Progenitor cell of endocrine pancreas (in vitro differentiated cells): ENCODE results near the gene DHX16. TPM values are rescaled to one million over a fixed set of nuclear protein-coding genes. Genes with fewer than 3 reads are reported as not detected.

Experiments used
- DNase-seq: peaks from one replicate; pipeline ENCODE4 v3.0.0; 2021; ENCODE audit warnings: low spot score; ENCODE audit not compliant: unreplicated experiment
- H3K27ac Mint-ChIP-seq: 2 replicates; pipeline ENCODE4 v1.8.0; 2021; ENCODE audit warnings: mild to moderate bottlenecking, moderate library complexity, mixed read lengths
- H3K27me3 Mint-ChIP-seq: 2 replicates; pipeline ENCODE4 v1.8.0; 2021; ENCODE audit warnings: mixed read lengths
- H3K36me3 Mint-ChIP-seq: 2 replicates; pipeline ENCODE4 v1.8.0; 2022; ENCODE audit warnings: mixed read lengths; ENCODE audit not compliant: insufficient read depth
- H3K4me1 Mint-ChIP-seq: 2 replicates; pipeline ENCODE4 v1.8.0; 2021; ENCODE audit warnings: low read depth, mixed read lengths
- H3K4me3 Mint-ChIP-seq: 2 replicates; pipeline ENCODE4 v1.8.0; 2021; ENCODE audit warnings: low read depth, mild to moderate bottlenecking, moderate library complexity, mixed read lengths
- H3K9me3 Mint-ChIP-seq: 2 replicates; pipeline ENCODE4 v1.8.0; 2021; ENCODE audit warnings: low read depth, mixed read lengths
- CTCF ChIP-seq: fragments of 200-600 bp; sonication (generic); IDR thresholded peaks from one replicate; pipeline ENCODE4 v1.5.0; 2021; ENCODE audit warnings: antibody characterized with exemption, mild to moderate bottlenecking; ENCODE audit not compliant: unreplicated experiment
- total RNA-seq: library from RNA; stranded (reverse); gene quantifications from 2 replicates; pipeline ENCODE4 v1.2.1, GENCODE V29; 2021

Gene DHX16
- total RNA-seq, 1 donor from 2014 or later: 31.0 TPM

- H3K4me3 Mint-ChIP-seq: peak overlapping the region; percentile 100
- peaks cover 25% of the 10 kb centered on the region for H3K36me3 Mint-ChIP-seq
- no peaks in the 10 kb centered on the region for H3K27me3 Mint-ChIP-seq
- peaks cover 36% of the 10 kb centered on the region for H3K4me1 Mint-ChIP-seq
- no peaks in the 10 kb centered on the region for H3K9me3 Mint-ChIP-seq
- peak; percentile 65 for DNase-seq
- peak overlapping the region; percentile 100 for H3K27ac Mint-ChIP-seq
- no peak for TF ChIP-seq CTCF
Observed at GRCh38 chr6:30614843-30615218, 58.0 kb downstream of the DHX16 start.

GRCh38 chr6:30614044-30614842 lies 58.6 kb downstream of the DHX16 start:
- Mint-ChIP-seq H3K36me3 (peaks cover 27% of the 10 kb centered on the region), H3K4me1 (peaks cover 36% of the 10 kb centered on the region), H3K27ac (peak overlapping the region; percentile 100), H3K27me3 (no peaks in the 10 kb centered on the region), H3K4me3 (peak overlapping the region; percentile 100), H3K9me3 (no peaks in the 10 kb centered on the region)
- DNase-seq: no peak
- TF ChIP-seq CTCF: no peak

- no peak for TF ChIP-seq CTCF
- H3K36me3 Mint-ChIP-seq: peaks cover 35% of the 10 kb centered on the region
- peak overlapping the region; percentile 100 for H3K4me3 Mint-ChIP-seq
Observed at GRCh38 chr6:30613251-30614043, 59.4 kb downstream of the DHX16 start.

GRCh38 chr6:30612687-30613248 lies 60.0 kb downstream of the DHX16 start:
- TF ChIP-seq CTCF: no peak
- Mint-ChIP-seq H3K9me3 (no peaks in the 10 kb centered on the region), H3K36me3 (peaks cover 36% of the 10 kb centered on the region), H3K4me1 (peaks cover 30% of the 10 kb centered on the region), H3K4me3 (peak overlapping the region; percentile 12), H3K27ac (peak overlapping the region; percentile 65), H3K27me3 (no peaks in the 10 kb centered on the region)
- no peak for DNase-seq

More at GRCh38 chr6:30613251-30614043, 59.4 kb downstream of the DHX16 start:
- DNase-seq: no peak
- no peaks in the 10 kb centered on the region for H3K9me3 Mint-ChIP-seq
- peaks cover 33% of the 10 kb centered on the region for H3K4me1 Mint-ChIP-seq
- H3K27me3 Mint-ChIP-seq: no peaks in the 10 kb centered on the region
- peak overlapping the region; percentile 65 for H3K27ac Mint-ChIP-seq

GRCh38 chr6:30612213-30612612 lies 60.6 kb downstream of the DHX16 start:
- no peaks in the 10 kb centered on the region for H3K27me3 Mint-ChIP-seq
- no peak overlapping the region for H3K4me3 Mint-ChIP-seq
- no peaks in the 10 kb centered on the region for H3K9me3 Mint-ChIP-seq
- peak; percentile 26 for TF ChIP-seq CTCF
- peaks cover 40% of the 10 kb centered on the region for H3K36me3 Mint-ChIP-seq
- H3K4me1 Mint-ChIP-seq: peaks cover 33% of the 10 kb centered on the region
- H3K27ac Mint-ChIP-seq: peak overlapping the region; percentile 21
- DNase-seq: no peak
